DMS153 treated with DMSO at 0.1 percent for 48 hours (cell line): Measurements from ENCODE around the gene CDH13.

Experiments used
- DNase-seq: peaks from one replicate; lab custom pipeline; 2025; ENCODE audit not compliant: unreplicated experiment; lab: John Stamatoyannopoulos, UW

Gene CDH13

DNA sequence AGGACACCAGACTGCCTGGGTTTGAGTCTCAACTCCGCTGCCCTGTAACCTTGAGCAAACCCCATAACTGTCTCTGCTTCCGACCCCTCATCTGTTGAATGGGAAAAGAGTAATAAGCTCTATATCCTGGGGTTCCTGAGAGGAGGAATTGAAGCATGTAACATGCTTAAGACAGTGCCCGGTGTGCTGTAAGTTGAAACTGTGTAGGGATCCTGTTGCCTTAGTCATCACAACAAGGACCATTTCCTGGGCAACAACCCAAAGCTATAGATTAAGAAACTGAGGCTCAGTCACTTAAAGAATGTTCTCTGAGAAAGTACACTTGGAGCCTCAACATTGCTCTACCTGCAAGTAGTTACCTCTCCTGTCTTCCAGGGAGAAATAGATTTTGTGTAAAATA is 23.0 kb downstream of the CDH13 start:
- DNase-seq, result no peak

DNA sequence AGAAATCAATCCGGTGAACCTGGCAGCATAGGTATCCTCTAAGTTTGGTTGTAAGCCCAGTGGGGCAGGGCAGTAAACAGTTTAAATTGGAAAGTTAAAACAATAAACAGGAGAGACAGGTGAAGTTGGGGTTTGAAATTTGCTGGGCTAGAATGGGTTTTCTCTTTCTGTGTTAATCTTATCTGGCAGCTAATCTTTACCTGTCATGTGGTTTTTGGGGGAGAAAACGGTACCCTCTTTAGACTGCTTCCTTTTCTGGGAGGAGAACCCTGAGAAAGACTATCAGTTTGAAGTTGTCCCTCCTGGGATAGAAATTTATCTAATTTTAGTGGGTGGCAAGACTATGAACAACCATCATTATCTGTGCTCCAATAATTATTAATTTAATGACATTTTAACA is 24.0 kb downstream of the CDH13 start:
- no peak for DNase-seq

DNA sequence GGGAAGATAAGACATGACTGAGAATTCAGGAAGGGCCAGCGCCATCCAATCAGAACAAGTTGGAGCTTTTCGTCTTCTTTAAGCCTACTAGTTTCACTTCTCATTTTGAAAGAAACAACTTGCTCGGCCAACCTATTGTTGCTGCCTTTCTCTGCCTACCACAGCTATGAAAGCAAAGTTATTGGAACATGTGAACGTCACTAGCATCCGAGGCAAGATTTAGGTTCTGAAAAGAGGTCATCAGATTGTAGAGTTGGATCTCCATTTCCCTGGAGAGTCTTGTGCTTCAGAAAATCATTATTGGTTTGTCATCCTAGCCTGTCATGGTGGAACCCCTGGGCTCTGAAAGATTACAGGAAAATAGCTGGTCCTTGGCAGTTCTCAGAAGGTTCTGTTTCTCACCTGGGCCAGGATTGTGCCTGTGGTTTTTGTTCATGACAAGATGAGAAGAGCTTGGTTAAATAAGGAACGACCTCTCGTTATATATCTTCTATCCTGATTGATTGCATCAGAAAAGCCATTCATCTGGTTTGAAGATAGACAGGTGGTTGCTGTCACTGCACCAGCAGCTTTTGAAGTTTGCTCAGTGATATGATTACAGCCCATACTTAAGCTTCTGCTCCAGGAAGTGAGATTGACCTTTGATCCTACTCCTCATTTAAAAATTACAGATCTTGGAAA is 25.3 kb downstream of the CDH13 start:
- DNase-seq, result no peak

DNA sequence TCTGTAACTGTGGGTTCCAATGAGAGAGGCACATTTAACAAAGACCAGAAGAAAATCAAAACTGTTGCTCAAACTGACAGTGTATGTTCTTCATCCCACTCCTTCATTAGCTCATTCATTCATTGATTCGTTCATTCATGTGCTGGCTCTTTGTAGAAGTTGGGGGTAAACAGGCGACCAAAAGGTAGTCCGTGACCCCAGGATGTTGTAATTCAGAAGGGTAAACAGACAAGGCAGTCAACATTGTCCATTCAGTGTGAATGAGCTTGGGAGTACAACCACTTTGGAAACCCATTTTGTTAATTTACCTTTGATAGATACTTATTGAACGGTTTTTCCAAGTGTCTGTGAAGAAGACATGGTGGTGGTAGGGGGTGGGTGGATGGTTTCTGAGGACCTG is 26.1 kb downstream of the CDH13 start:
- no peak for DNase-seq

DNA sequence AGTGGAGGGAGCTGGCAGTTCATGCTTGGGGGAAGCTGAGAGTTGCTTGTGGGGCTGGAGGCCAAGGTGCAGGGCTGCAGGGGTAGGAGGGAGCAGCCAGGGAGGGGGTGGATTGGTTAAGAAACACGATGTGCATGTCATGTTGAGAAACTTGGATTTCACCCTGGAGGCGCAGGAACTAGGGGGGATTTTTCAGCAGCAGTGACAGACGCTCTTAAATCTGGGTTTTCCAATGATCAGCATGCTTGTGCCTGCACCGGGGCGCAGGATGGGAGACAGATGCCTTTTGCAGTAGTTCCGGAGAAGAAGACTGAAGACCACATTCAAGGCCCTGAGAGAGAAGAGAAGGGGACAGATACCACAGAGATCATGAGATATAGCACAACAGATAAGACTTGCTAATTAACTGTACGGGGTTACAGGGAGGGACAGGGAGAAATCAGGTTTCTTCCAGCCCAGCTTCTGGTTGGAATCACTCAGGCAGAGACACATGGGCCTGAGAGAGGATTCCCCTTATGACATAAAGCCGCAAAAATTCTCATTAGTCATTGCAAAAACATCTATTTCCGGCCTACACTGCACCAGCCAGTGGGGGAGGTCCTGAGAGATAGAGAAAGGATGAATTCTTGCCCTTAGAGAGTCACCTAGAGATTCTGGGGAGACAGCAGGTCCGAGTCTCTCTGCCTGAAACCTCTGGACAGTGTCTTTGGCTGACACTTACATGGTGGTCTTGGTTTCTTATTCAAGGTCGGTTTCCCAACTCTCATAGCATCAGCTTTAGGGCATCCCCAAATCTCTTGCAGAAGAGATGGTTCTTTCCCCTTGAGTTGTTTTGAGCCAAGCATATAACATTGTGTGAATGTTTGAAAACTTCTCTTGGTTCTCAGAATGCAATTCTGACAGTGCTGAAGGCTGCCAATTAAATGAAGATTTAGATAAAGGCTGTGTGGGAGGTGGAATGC is 27.1 kb downstream of the CDH13 start:
- DNase-seq, result no peak

DNA sequence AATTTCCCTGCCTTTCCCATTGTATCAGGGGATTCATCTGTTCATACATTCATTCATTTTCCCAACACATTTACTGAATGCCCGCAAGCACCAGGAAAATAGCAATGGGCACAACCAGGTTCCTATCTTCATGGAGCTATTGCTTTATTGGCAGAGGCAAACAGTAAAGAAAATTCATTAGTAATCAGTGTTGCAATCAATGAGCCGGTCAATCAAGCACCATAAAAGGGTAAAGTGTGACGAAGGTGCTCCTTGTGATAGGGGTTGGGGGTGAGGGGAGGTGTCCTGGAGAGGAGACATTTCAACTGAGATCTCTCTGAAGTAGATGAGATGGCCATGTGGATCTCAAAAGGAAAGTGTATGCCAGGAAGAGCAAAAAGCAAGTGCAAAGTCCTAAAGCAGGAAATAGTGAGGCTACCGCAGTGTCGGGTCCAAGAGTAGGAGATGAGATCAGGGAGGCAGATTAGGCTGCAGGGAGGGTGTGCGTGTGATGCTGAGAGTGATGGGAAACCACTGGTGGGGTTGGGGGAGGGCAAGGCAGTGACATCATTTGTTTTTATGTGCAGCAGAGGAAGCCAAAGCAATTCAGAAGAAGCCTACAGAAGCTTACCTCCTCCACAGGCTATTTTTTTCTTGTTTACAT is 28.4 kb downstream of the CDH13 start:
- DNase-seq, result no peak

DNA sequence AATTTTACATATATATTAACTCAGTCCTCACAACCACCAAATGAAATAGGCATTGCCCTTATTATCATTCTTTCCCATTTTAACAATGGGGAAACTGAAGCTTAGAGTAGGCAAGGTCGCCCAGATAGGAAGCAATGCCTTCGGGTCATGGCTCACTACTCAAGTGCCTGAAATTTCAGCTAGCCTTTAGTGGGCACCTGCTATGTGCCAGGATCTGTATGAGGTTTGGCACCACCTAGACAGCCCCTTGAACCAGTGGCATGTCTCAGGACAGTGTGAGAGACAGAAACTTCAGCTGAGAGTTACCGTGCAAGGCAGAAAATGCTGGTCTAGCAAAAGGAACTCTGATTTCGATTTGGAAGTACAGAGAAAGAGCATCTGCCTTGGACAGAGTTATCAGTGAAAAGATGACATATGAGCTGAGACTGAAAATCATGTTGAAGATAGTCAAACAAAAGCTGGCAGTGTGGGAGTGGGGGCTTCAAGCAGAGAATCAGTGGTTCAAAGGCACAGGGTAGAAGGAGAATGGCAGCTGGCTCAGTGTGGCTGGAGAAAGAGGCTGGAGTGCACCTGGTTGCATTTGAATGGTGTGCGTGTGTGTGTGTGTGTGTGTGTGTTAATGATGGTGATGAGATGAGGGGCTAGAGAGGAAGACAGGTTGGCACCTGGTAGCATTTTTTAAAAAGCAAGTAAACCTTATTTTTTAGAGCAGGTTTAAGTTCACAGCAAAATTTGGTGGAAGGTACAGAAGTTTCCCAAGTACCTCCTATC is 29.1 kb downstream of the CDH13 start:
- DNase-seq, result no peak

DNA sequence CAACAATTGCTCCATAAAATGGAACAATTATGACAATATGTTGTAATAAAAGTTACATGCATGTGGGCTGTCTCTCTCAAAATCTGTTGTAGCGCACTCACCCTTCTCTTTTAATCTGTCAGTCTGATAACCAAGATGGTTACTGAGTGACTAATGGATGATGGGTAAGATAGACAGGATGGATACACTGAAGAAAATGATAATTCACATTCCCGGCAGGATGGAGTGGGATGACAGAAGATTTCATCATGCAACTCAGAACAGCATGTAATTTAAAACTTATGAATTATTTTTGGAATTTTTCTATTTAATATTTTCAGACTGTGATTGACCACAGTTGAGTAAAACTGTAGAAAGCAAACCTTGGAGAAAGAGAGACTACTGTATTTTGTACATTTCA is 30.5 kb downstream of the CDH13 start:
- no peak for DNase-seq

DNA sequence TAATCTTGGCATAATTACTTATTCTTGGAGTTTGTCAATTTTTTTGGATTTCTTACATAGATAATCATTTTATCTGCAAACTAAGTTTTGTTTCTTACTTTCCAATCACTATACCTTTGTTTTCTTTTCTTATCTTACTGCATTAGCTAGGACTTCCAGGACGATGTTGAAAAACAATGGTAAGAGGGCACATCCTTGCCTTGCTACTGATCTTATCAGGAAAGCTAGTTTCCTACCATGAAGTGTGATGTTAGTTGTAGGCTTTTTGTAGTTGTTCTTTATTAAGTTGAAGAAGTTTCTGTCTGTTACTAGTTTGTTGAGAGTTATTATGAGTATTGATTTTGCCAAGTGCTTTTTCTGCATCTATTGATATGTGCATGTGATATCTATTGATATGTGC is 31.0 kb downstream of the CDH13 start:
- no peak for DNase-seq

DNA sequence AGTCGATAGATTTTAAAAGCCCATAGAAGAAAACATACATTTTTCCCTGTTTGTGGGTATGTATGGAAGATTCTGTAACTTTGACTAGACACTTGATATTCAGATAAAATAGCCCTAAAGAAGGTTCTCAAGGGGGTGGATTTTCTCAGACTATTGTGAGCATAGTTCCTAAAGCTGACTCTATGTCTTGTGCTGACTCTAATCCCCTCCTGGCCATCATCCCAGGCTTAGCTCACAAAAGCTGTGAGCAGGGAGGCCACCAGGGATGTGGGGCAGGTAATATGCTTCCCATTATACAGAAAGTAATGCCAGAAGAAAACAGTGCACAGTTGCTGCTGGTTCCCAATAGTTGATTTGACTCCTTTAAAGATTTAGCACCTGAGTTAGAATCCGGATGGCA is 32.0 kb downstream of the CDH13 start:
- DNase-seq, result no peak

DNA sequence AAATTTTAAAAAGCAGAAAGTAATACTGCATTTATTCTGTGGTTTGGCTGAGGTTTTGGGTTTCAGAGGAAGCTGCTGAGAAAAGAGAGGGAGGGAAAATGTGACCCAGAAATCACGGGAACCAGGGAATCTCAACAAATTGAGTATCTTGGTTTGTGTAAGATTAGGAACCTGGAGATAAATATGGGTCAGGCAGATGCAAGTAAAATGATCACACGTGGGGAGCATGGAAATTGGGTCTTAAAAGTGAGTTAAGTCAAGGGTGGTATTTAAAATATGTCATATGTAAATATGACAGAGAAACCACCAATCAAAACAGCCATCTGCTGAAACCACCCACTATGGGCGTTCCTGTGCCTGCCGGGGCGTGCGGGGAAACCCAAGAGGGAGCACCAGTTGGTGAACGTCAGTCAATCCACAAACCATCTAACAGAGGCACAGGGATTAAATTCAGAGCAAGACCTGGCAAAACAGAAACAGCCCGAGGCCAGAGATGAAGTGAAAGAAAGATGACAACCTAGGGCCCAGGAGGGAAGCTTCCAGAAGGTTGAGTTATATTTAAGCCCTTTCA is 33.4 kb downstream of the CDH13 start:
- DNase-seq, result no peak

DNA sequence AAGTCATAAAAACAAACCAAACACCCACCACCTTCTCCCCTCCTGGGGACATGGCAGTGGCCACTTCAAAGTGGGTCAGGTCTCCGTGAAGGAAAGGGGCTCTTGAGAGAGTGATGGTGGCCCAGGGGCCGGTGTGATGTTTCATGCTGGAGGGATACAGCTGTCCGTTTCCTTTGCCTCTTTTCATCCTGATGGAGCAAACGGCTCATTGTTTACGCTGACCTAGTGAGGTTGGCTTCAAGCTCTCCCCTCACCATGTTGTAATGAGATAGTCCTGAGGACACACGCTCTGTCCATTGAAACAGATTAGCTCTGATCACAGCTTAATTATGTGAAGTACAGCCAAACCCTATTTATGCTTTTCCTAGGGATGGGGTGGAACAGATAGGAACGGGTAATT is 34.2 kb downstream of the CDH13 start:
- DNase-seq, result no peak

DNA sequence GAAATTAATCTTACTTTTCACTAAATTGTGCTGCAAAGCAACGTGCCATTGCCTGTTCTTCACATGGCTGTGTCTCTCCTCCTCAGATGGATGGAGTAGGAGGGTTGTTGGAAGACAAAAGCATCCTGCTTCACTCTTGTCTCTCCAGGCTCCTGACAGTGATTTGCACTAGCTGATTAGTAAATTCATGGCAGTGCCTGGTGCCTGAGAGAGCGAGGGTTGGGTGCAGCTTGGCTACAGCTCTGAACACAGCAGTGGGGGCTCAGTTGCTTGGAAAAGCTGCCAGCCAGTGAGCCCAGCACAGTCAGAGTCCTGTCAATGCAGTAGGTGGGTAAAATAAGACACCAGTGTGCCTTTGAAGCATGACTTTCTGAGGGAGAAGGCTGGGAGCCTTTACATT is 37.4 kb downstream of the CDH13 start:
- no peak for DNase-seq

DNA sequence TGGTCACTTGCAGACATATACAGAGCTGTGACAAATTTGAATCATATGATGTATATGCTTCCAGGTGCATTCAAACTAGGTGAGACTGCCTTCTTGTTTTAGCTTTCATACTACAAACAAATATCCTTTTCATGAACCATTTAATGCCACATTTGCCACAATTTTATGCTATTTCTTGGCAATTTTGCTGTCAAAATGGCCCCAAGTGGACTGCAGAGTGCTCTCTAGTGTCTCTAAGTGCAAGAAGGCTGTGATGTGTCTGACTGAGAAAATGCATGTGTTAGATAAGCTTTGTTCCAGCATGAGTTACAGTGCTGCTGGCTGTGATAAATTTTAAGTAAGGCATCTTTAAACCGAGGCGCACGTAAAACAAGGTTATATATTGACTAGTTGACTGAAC is 38.3 kb downstream of the CDH13 start:
- DNase-seq, result no peak

DNA sequence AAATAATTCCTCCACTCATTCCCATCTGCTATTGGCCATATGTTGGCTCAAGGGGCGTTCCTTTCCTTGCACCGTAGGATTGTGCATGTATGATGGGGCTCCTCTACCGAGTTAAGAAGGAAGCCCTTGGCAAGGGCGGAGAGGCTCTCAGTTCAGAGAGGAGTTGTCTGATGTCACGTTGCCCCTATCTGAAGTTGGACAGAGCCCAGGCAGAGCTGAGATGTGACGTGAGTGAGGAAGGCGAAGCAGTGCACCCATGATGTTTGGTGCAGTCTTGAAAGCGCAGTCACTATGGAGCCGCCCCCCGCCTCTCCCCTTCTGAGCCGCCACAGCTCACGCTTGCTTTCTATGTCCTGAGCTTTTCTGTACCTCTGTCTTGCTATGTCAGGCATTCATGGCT is 40.7 kb downstream of the CDH13 start:
- DNase-seq, result no peak

DNA sequence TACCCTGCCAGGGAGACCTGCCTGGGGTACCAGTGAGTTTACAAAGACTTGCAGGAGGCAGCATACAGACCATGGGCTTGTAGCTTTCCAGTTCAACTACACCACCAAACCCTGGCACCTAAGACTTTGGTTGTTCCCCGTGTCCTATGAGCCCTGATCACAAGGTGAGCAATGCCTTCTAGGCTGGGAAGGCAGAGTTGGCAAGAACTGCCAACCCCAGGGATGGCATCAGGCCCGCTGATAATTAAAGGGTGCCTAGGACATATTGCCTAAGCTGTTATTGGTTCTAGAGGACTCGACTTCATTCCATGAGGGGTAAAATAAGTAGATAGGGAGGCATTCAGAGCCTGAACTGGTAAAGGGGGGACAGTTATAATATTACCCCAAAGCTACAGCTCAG is 41.3 kb downstream of the CDH13 start:
- no peak for DNase-seq

DNA sequence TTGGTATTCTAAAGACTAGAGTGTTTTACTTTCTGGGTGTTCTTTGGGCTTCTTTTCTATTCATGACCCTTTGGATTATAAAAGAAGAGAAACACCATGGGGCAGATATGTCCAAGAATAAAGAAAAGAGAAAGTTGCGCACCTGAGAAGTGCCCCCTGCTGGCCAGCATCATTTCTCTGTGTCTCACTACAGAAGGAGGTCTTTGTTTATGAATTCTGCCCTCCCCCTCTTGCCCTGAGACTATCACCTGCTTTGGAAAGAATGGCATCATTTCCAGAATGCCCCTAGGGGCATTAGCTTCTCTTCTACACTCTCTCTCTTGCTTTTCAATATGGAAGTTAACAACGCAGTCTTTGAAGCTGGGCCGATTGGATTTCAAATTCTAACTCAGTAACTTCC is 45.0 kb downstream of the CDH13 start:
- DNase-seq, result no peak

DNA sequence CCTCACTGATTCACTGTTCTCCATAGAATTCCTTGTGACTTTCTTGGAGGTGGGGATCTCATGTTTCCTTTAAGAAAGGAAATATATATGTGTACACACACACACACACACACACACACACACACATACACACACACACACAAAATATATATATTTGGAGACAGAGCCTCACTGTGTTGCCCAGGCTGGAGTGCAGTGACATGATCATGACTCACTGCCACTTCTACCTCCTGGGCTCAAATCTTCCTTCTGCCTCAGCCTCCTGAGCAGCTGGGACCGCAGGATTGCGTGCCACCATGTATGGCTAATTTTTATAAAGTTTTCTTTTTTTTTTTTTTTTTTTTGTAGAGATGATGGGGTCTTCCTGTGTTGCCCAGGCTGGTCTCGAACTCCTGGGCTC is 45.9 kb downstream of the CDH13 start:
- no peak for DNase-seq

DNA sequence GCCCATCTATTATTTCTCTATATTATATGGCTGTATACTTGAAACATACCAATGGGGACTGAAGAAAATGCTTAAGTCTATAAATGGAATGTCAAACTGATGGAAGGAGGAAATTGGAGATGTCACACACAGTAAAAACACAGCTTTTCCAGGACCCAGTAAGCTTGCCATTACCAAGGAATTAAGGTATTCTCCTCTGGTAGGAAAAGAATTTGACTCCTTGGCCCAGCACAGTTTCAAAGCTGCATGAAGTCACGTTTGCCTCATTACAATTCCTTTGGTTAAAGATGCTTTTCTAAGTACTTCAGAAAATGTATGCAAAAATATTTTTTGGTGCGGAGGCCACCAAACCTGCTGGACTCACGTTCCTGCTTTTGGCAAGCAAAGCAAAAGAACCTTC is 48.5 kb downstream of the CDH13 start:
- no peak for DNase-seq

DNA sequence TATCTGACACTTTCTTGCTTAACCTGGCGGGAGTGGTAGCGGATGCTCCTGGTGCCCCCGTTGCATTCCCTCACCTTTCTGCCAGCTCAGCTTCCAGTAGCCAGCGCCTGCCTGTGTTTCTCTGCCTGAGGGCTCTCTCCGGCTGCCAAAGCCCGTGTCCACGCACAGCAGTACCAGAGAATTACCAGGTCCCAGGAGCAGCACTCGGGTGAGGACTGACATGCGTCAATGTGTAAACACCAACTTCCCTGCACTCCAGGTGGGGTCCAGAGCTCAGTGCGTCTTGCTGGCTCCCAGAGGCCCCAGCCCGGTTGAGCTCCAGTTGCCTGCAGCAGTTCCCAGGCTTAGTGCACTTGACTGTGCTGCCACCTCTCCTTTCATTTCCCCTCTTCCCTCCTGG is 54.8 kb downstream of the CDH13 start:
- no peak for DNase-seq

DNA sequence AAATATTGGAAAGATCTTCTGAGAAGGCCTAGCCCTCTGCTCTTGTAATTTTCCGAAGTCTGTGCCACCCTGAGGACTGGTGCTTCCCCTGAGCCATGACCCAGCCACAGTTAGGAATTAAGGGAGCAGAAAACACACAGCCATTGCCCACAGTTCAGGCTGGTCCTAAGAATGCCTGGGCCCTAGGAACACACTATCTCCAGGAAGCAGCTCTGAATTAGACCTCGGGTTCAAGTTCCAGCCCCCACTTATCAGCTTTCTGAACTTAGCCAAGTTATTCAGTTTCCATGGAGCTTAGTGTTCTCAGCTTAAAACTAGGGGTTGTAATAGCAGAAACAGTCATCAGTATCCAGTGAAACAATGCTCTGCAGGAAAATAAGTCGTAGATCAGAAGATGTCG is 56.0 kb downstream of the CDH13 start:
- no peak for DNase-seq
